Body of pancreas (tissue), 4 donors: Measurements from ENCODE around the gene SRGAP1.

Experiments used
- CTCF ChIP-seq, 7 experiments: fragments of 450-650 bp in 4 of 7; fragments of 200-600 bp in 3 of 7; sonication (generic) in 3 of 7; IDR thresholded peaks; one replicate each; pipeline ENCODE4 v1.5.1; 2016 to 2019; ENCODE audit warnings: antibody characterized with exemption in 7 of 7
- POLR2A ChIP-seq, 3 donors: fragments of 450-650 bp; IDR thresholded peaks; one replicate each; pipeline ENCODE4 v1.6.1; 2016; ENCODE audit warnings: antibody characterized with exemption in 3 of 3, mild to moderate bottlenecking in 2 of 3

- no peak for TF ChIP-seq CTCF (IDR thresholded peaks at IDR 0.05)
- no peak for TF ChIP-seq POLR2A (IDR thresholded peaks at IDR 0.05)
Measured at GRCh38 chr12:64171715-64172114, 327.2 kb downstream of the SRGAP1 start.
